Endothelial cell of umbilical vein (primary cell): ENCODE data around the gene MB. TPM values are rescaled to one million over a fixed set of nuclear protein-coding genes. Genes with fewer than 3 reads are reported as not detected.

Experiments used
- BruUV-seq: library from RNA; stranded (reverse); fragments of 400-500 nt; replicated peaks from 2 replicates; lab custom pipeline; 2021; lab: Mats Ljungman, UMichigan
- CTCF ChIA-PET: fragments of 300-600, 350-600 bp; sonication (Branson Sonifier 250); formaldehyde crosslinking; loops from one replicate; lab custom pipeline; 2021; ENCODE audit warnings: antibody characterized with exemption, inconsistent platforms; lab: Charles Lee
- POLR2A ChIA-PET: fragments of 300-600, 350-600 bp; sonication (Branson Sonifier 250); formaldehyde crosslinking; loops from one replicate; lab custom pipeline; 2021; ENCODE audit warnings: antibody characterized with exemption, inconsistent platforms; lab: Charles Lee
- DNase-seq: peaks from one replicate; pipeline ENCODE4 v3.0.0-alpha.2; 2011; ENCODE audit warnings: low read depth, low spot score
- FAIRE-seq: peaks from 2 replicates; lab custom pipeline; 2011; peaks lifted over from hg19 to GRCh38; lab: Jason Lieb, UNC
- H2AFZ ChIP-seq: 2 replicates; pipeline ENCODE4 v1.6.0; 2012; ENCODE audit warnings: low read depth, low read length, control low read depth, inconsistent platforms
- H3K27ac ChIP-seq: 2 replicates; pipeline ENCODE4 v1.5.1; 2011; ENCODE audit warnings: low read depth, mild to moderate bottlenecking, control low read depth, low read length, moderate library complexity; ENCODE audit not compliant: insufficient read depth
- H3K27me3 ChIP-seq, 2 experiments: 2 replicates each; pipeline versions ENCODE4 v1.6.0 to v1.6.1; 2011; ENCODE audit warnings: low read length in 2 of 2, mixed read lengths in 1 of 2; ENCODE audit not compliant: control insufficient read depth in 2 of 2, insufficient read depth in 2 of 2
- H3K36me3 ChIP-seq, 2 experiments: 2 replicates in 1 of 2; 3 replicates in 1 of 2; pipeline ENCODE4 v1.5.1; 2011; ENCODE audit warnings: low read length in 2 of 2, mild to moderate bottlenecking in 1 of 2, moderate library complexity in 1 of 2; ENCODE audit not compliant: control insufficient read depth in 2 of 2, insufficient read depth in 2 of 2; ENCODE audit errors: extremely low read depth in 1 of 2
- H3K4me1 ChIP-seq: 3 replicates; pipeline ENCODE4 v1.5.1; 2011; ENCODE audit warnings: mild to moderate bottlenecking, low read length; ENCODE audit not compliant: control insufficient read depth, insufficient read depth; ENCODE audit errors: extremely low read depth
- H3K4me2 ChIP-seq: 2 replicates; pipeline ENCODE4 v1.6.1; 2011; ENCODE audit warnings: low read length, control low read depth, mixed read lengths; ENCODE audit not compliant: insufficient read depth
- H3K4me3 ChIP-seq, 3 experiments: fragments of 200-600 bp in 1 of 3; sonication (generic), shearing (Covaris generic) in 1 of 3; replicated peaks in 1 of 3; 2 replicates each; pipeline ENCODE4 v1.5.1; 2011 to 2016; ENCODE audit warnings: control low read depth in 3 of 3, low read length in 3 of 3, mild to moderate bottlenecking in 2 of 3, inconsistent platforms in 1 of 3, low read depth in 1 of 3, moderate library complexity in 1 of 3; ENCODE audit not compliant: insufficient read depth in 1 of 3
- H3K79me2 ChIP-seq: 2 replicates; pipeline ENCODE4 v1.6.0; 2012; ENCODE audit warnings: low read length, inconsistent platforms; ENCODE audit not compliant: control insufficient read depth, insufficient read depth
- H3K9ac ChIP-seq: replicated peaks from 2 replicates; pipeline ENCODE3; 2011; ENCODE audit warnings: low read length, control low read depth; ENCODE audit not compliant: insufficient read depth; ENCODE audit errors: extremely low read depth
- H3K9me1 ChIP-seq: replicated peaks from 3 replicates; pipeline ENCODE4 v1.6.0; 2011; ENCODE audit warnings: mild to moderate bottlenecking, low read length; ENCODE audit not compliant: control insufficient read depth, insufficient read depth; ENCODE audit errors: extremely low read depth
- H3K9me3 ChIP-seq: replicated peaks from 2 replicates; pipeline ENCODE4 v1.5.1; 2012; ENCODE audit warnings: low read length, inconsistent platforms; ENCODE audit not compliant: control insufficient read depth, insufficient read depth
- H4K20me1 ChIP-seq: replicated peaks from 2 replicates; pipeline ENCODE3; 2011; ENCODE audit warnings: mild to moderate bottlenecking, low read length; ENCODE audit not compliant: control insufficient read depth, insufficient read depth; ENCODE audit errors: extremely low read depth
- CTCF ChIP-seq, 2 donors: IDR thresholded peaks; 1 replicate in 1 of 2; 2 replicates in 1 of 2; pipeline ENCODE4 v1.5.1; 2011; ENCODE audit warnings: low read length in 2 of 2, mild to moderate bottlenecking in 2 of 2, moderate library complexity in 2 of 2, control low read depth in 1 of 2, inconsistent platforms in 1 of 2, low read depth in 1 of 2; ENCODE audit not compliant: insufficient read depth in 1 of 2; ENCODE audit errors: extremely low read depth in 1 of 2
- EZH2 ChIP-seq: IDR thresholded peaks from 2 replicates; pipeline ENCODE4 v1.6.1; 2012; ENCODE audit warnings: borderline replicate concordance, low read depth, mild to moderate bottlenecking, moderate library complexity, low read length, inconsistent platforms; ENCODE audit not compliant: severe bottlenecking
- FOS ChIP-seq: IDR thresholded peaks from 2 replicates; pipeline ENCODE4 v1.6.1; 2011; ENCODE audit warnings: mild to moderate bottlenecking, low read length, moderate library complexity, borderline replicate concordance; ENCODE audit not compliant: insufficient read depth
- GATA2 ChIP-seq: IDR thresholded peaks from 2 replicates; pipeline ENCODE4 v1.7.0; 2011; ENCODE audit warnings: low read depth, mild to moderate bottlenecking, moderate library complexity, mixed read lengths, low read length; ENCODE audit not compliant: insufficient read length, insufficient read depth
- JUN ChIP-seq: IDR thresholded peaks from 2 replicates; pipeline ENCODE4 v1.6.1; 2011; ENCODE audit warnings: borderline replicate concordance, low read depth; ENCODE audit not compliant: insufficient read length, insufficient read depth
- MAX ChIP-seq: IDR thresholded peaks from 2 replicates; pipeline ENCODE4 v1.6.1; 2011; ENCODE audit not compliant: insufficient read depth, insufficient read length
- MYC ChIP-seq: IDR thresholded peaks from one replicate; pipeline ENCODE4 v1.6.1; 2011; ENCODE audit warnings: mild to moderate bottlenecking, low read depth, low read length
- POLR2A ChIP-seq: IDR thresholded peaks from 2 replicates; pipeline ENCODE4 v1.6.1; 2012; ENCODE audit warnings: low read depth, mild to moderate bottlenecking, control low read depth, low read length
- POLR2AphosphoS5 ChIP-seq: IDR thresholded peaks from 2 replicates; pipeline ENCODE4 v1.6.1; 2012; ENCODE audit warnings: low read depth, mild to moderate bottlenecking, control low read depth, low read length, moderate library complexity; ENCODE audit not compliant: insufficient read depth
- dilution Hi-C: fragments of 300-500 bp; cut with MboI; formaldehyde crosslinking; loops from one replicate; pipeline ENCODE4 v1.15.0; 2019; ENCODE audit warnings: low sequenced_read_pairs; ENCODE audit not compliant: extremely low pct_ligation_motif_present
- intact Hi-C: fragments of 100-400 bp; cut with micrococcal nuclease; formaldehyde crosslinking; loops from one replicate; pipeline ENCODE4 v1.10.0; 2022
- polyA plus RNA-seq, 4 experiments: library from polyadenylated mRNA; depleted of rRNA in 3 of 4; stranded (reverse) in 3 of 4; unstranded in 1 of 4; fragments of >200 nt; gene quantifications; 2 replicates each; pipeline versions ENCODE4 v1.2.1 to v1.2.3, GENCODE V29; 2011 to 2012; ENCODE audit warnings: missing spikeins in 1 of 4
- total RNA-seq: library from RNA; stranded (reverse); gene quantifications from 2 replicates; pipeline ENCODE4 v1.2.3, GENCODE V29; 2021

MB gene
- total and polyA plus RNA-seq, 2 donors (not counting 3 experiments of a cell fraction or from before 2014, with no cell fraction given): not detected

GRCh38 chr22:35606916-35607315 lies 10.2 kb downstream of the MB start:
- CTCF ChIA-PET: no interaction called here

More at GRCh38 chr22:35606916-35607315, 10.2 kb downstream of the MB start:
- Histone ChIP-seq H4K20me1 (no peaks in the 10 kb centered on the region), H3K4me3 (no peak overlapping the region), H3K79me2 (no peaks in the 10 kb centered on the region), H3K36me3 (no peaks in the 10 kb centered on the region), H2AFZ (no peak overlapping the region), H3K4me1 (no peaks in the 10 kb centered on the region), H3K27me3 (peaks cover 0 to 9% of the 10 kb centered on the region in 2 experiments), H3K9me3 (no peaks in the 10 kb centered on the region), H3K9ac (no peak overlapping the region), H3K27ac (no peak overlapping the region), H3K9me1 (no peaks in the 10 kb centered on the region), H3K4me2 (no peak overlapping the region)
- DNase-seq (no peak), FAIRE-seq (no peak)
- intact Hi-C loops: no loop called here
- dilution Hi-C loops: no loop called here
- BruUV-seq: no TSS peak
- POLR2A ChIA-PET: no interaction called here
- TF ChIP-seq CTCF (IDR thresholded peaks at IDR 0.05; ENCODE audit: extremely low read depth in 1 of 2, insufficient read depth in 1 of 2, low read depth in 1 of 2, low read length in 2 of 2) (no peak), POLR2AphosphoS5 (no peak), JUN (no peak), POLR2A (no peak), EZH2 (no peak), GATA2 (no peak), FOS (no peak), MAX (no peak), MYC (no peak)
